Endothelial cell of umbilical vein (primary cell): ENCODE measurements around the gene SEMA4B. TPM values are rescaled to one million over a fixed set of nuclear protein-coding genes. Genes with fewer than 3 reads are reported as not detected.

Experiments
- BruUV-seq: library from RNA; stranded (reverse); fragments of 400-500 nt; replicated peaks from 2 replicates; lab custom pipeline; 2021; lab: Mats Ljungman, UMichigan
- CTCF ChIA-PET: fragments of 300-600, 350-600 bp; sonication (Branson Sonifier 250); formaldehyde crosslinking; loops from one replicate; lab custom pipeline; 2021; ENCODE audit warnings: antibody characterized with exemption, inconsistent platforms; lab: Charles Lee
- POLR2A ChIA-PET: fragments of 300-600, 350-600 bp; sonication (Branson Sonifier 250); formaldehyde crosslinking; loops from one replicate; lab custom pipeline; 2021; ENCODE audit warnings: antibody characterized with exemption, inconsistent platforms; lab: Charles Lee
- DNase-seq: peaks from one replicate; pipeline ENCODE4 v3.0.0-alpha.2; 2011; ENCODE audit warnings: low read depth, low spot score
- FAIRE-seq: peaks from 2 replicates; lab custom pipeline; 2011; peaks lifted over from hg19 to GRCh38; lab: Jason Lieb, UNC
- H2AFZ ChIP-seq: 2 replicates; pipeline ENCODE4 v1.6.0; 2012; ENCODE audit warnings: low read depth, low read length, control low read depth, inconsistent platforms
- H3K27ac ChIP-seq: 2 replicates; pipeline ENCODE4 v1.5.1; 2011; ENCODE audit warnings: low read depth, mild to moderate bottlenecking, control low read depth, low read length, moderate library complexity; ENCODE audit not compliant: insufficient read depth
- H3K27me3 ChIP-seq, 2 experiments: 2 replicates each; pipeline versions ENCODE4 v1.6.0 to v1.6.1; 2011; ENCODE audit warnings: low read length in 2 of 2, mixed read lengths in 1 of 2; ENCODE audit not compliant: control insufficient read depth in 2 of 2, insufficient read depth in 2 of 2
- H3K36me3 ChIP-seq, 2 experiments: 2 replicates in 1 of 2; 3 replicates in 1 of 2; pipeline ENCODE4 v1.5.1; 2011; ENCODE audit warnings: low read length in 2 of 2, mild to moderate bottlenecking in 1 of 2, moderate library complexity in 1 of 2; ENCODE audit not compliant: control insufficient read depth in 2 of 2, insufficient read depth in 2 of 2; ENCODE audit errors: extremely low read depth in 1 of 2
- H3K4me1 ChIP-seq: 3 replicates; pipeline ENCODE4 v1.5.1; 2011; ENCODE audit warnings: mild to moderate bottlenecking, low read length; ENCODE audit not compliant: control insufficient read depth, insufficient read depth; ENCODE audit errors: extremely low read depth
- H3K4me2 ChIP-seq: 2 replicates; pipeline ENCODE4 v1.6.1; 2011; ENCODE audit warnings: low read length, control low read depth, mixed read lengths; ENCODE audit not compliant: insufficient read depth
- H3K4me3 ChIP-seq, 3 experiments: fragments of 200-600 bp in 1 of 3; sonication (generic), shearing (Covaris generic) in 1 of 3; replicated peaks in 1 of 3; 2 replicates each; pipeline ENCODE4 v1.5.1; 2011 to 2016; ENCODE audit warnings: control low read depth in 3 of 3, low read length in 3 of 3, mild to moderate bottlenecking in 2 of 3, inconsistent platforms in 1 of 3, low read depth in 1 of 3, moderate library complexity in 1 of 3; ENCODE audit not compliant: insufficient read depth in 1 of 3
- H3K79me2 ChIP-seq: 2 replicates; pipeline ENCODE4 v1.6.0; 2012; ENCODE audit warnings: low read length, inconsistent platforms; ENCODE audit not compliant: control insufficient read depth, insufficient read depth
- H3K9ac ChIP-seq: replicated peaks from 2 replicates; pipeline ENCODE3; 2011; ENCODE audit warnings: low read length, control low read depth; ENCODE audit not compliant: insufficient read depth; ENCODE audit errors: extremely low read depth
- H3K9me1 ChIP-seq: replicated peaks from 3 replicates; pipeline ENCODE4 v1.6.0; 2011; ENCODE audit warnings: mild to moderate bottlenecking, low read length; ENCODE audit not compliant: control insufficient read depth, insufficient read depth; ENCODE audit errors: extremely low read depth
- H3K9me3 ChIP-seq: replicated peaks from 2 replicates; pipeline ENCODE4 v1.5.1; 2012; ENCODE audit warnings: low read length, inconsistent platforms; ENCODE audit not compliant: control insufficient read depth, insufficient read depth
- H4K20me1 ChIP-seq: replicated peaks from 2 replicates; pipeline ENCODE3; 2011; ENCODE audit warnings: mild to moderate bottlenecking, low read length; ENCODE audit not compliant: control insufficient read depth, insufficient read depth; ENCODE audit errors: extremely low read depth
- CTCF ChIP-seq, 2 donors: IDR thresholded peaks; 1 replicate in 1 of 2; 2 replicates in 1 of 2; pipeline ENCODE4 v1.5.1; 2011; ENCODE audit warnings: low read length in 2 of 2, mild to moderate bottlenecking in 2 of 2, moderate library complexity in 2 of 2, control low read depth in 1 of 2, inconsistent platforms in 1 of 2, low read depth in 1 of 2; ENCODE audit not compliant: insufficient read depth in 1 of 2; ENCODE audit errors: extremely low read depth in 1 of 2
- EZH2 ChIP-seq: IDR thresholded peaks from 2 replicates; pipeline ENCODE4 v1.6.1; 2012; ENCODE audit warnings: borderline replicate concordance, low read depth, mild to moderate bottlenecking, moderate library complexity, low read length, inconsistent platforms; ENCODE audit not compliant: severe bottlenecking
- FOS ChIP-seq: IDR thresholded peaks from 2 replicates; pipeline ENCODE4 v1.6.1; 2011; ENCODE audit warnings: mild to moderate bottlenecking, low read length, moderate library complexity, borderline replicate concordance; ENCODE audit not compliant: insufficient read depth
- GATA2 ChIP-seq: IDR thresholded peaks from 2 replicates; pipeline ENCODE4 v1.7.0; 2011; ENCODE audit warnings: low read depth, mild to moderate bottlenecking, moderate library complexity, mixed read lengths, low read length; ENCODE audit not compliant: insufficient read length, insufficient read depth
- JUN ChIP-seq: IDR thresholded peaks from 2 replicates; pipeline ENCODE4 v1.6.1; 2011; ENCODE audit warnings: borderline replicate concordance, low read depth; ENCODE audit not compliant: insufficient read length, insufficient read depth
- MYC ChIP-seq: IDR thresholded peaks from one replicate; pipeline ENCODE4 v1.6.1; 2011; ENCODE audit warnings: mild to moderate bottlenecking, low read depth, low read length
- POLR2A ChIP-seq: IDR thresholded peaks from 2 replicates; pipeline ENCODE4 v1.6.1; 2012; ENCODE audit warnings: low read depth, mild to moderate bottlenecking, control low read depth, low read length
- POLR2AphosphoS5 ChIP-seq: IDR thresholded peaks from 2 replicates; pipeline ENCODE4 v1.6.1; 2012; ENCODE audit warnings: low read depth, mild to moderate bottlenecking, control low read depth, low read length, moderate library complexity; ENCODE audit not compliant: insufficient read depth
- dilution Hi-C: fragments of 300-500 bp; cut with MboI; formaldehyde crosslinking; loops from one replicate; pipeline ENCODE4 v1.15.0; 2019; ENCODE audit warnings: low sequenced_read_pairs; ENCODE audit not compliant: extremely low pct_ligation_motif_present
- intact Hi-C: fragments of 100-400 bp; cut with micrococcal nuclease; formaldehyde crosslinking; loops from one replicate; pipeline ENCODE4 v1.10.0; 2022
- polyA plus RNA-seq, 4 experiments: library from polyadenylated mRNA; depleted of rRNA in 3 of 4; stranded (reverse) in 3 of 4; unstranded in 1 of 4; fragments of >200 nt; gene quantifications; 2 replicates each; pipeline versions ENCODE4 v1.2.1 to v1.2.3, GENCODE V29; 2011 to 2012; ENCODE audit warnings: missing spikeins in 1 of 4
- total RNA-seq: library from RNA; stranded (reverse); gene quantifications from 2 replicates; pipeline ENCODE4 v1.2.3, GENCODE V29; 2021
- TF ChIP-seq, protein P1 (sequence below): IDR thresholded peaks from 2 replicates; pipeline ENCODE4 v1.6.1; 2011; ENCODE audit not compliant: insufficient read depth, insufficient read length

Gene SEMA4B
- total and polyA plus RNA-seq, 2 donors (not counting 3 experiments of a cell fraction or from before 2014, with no cell fraction given): 6.1 to 7.1 TPM

DNA sequence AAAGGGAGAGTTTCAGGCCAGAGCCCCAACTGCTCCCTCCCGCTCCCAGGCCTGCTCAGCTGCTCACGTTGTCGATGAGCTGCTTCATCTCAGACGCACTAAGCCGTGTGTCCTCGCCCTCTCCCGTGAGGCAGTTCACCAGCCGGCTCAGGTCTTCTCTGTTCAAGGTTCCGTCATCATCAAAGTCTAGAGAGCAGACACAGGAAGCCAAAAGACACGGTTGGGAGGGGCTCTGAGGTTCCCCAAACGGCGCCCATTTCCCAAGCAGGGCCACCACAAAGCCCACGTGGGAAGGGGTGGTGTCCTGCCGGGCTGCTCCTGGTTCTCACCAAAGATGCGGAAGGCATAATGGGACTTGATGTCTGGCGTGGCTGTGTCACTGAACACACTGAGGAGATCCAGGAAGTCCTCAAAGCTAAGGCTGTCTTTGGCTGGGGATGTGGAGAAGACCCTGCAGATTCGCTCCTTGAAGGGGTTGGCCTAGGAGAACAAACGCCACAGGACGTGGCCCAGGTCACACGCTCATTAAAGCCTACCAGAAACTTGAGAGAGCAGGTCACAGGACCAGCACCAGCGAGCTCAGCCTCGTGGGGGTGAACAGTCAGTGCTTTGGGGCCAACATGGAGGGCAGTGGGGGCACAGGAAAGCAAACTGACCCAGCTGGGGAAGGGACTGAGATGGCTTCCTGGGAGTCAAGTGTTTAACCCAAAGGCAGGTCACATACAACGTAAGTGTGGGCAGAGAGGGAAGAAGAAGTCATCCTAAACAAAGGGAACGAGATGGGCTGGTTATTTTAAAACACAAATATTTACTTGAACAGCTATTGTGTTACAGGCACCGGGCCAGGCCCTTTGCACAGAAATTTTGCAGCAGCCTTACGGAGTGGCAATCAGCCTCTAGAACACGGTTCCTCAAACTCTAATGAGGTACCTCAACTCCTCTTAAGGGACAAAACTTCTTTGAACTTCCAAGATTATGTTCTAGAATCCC lies 30.2 kb downstream of the SEMA4B start:
- H3K9me1 ChIP-seq: no peaks in the 10 kb centered on the region
- no peak for FAIRE-seq
- intact Hi-C loops: loop anchor here (5.0 kb wide), 1 partner anchor 129 kb away; the partner anchor contains the start of gene IDH2
- H3K4me1 ChIP-seq: peaks cover 18% of the 10 kb centered on the region
- no TSS peak for BruUV-seq
- dilution Hi-C loops: no loop called here
- ChIA-PET POLR2A (interaction anchor here (0.6 kb wide), 1 partner anchor 782 kb away, joined by 3 read pairs; no protein-coding TSS in a partner anchor), CTCF (interaction anchor here (1.0 to 5.2 kb wide), 6 partner anchors 10 to 88 kb away, joined by 3 to 47 read pairs (median 4); no protein-coding TSS in a partner anchor)
- no peak overlapping the region for H2AFZ ChIP-seq
- no peak overlapping the region for H3K9ac ChIP-seq
- no peak overlapping the region for H3K4me2 ChIP-seq
- H4K20me1 ChIP-seq: no peaks in the 10 kb centered on the region
- peaks cover 3 to 17% of the 10 kb centered on the region in 2 experiments for H3K36me3 ChIP-seq
- no peak overlapping the region for H3K27ac ChIP-seq
- peaks cover 11% of the 10 kb centered on the region for H3K79me2 ChIP-seq
- TF ChIP-seq GATA2 (no peak), MYC (no peak), JUN (no peak), FOS (no peak), POLR2AphosphoS5 (no peak), EZH2 (no peak), POLR2A (no peak), CTCF (IDR thresholded peaks at IDR 0.05; ENCODE audit: extremely low read depth in 1 of 2, insufficient read depth in 1 of 2, low read depth in 1 of 2, low read length in 2 of 2) (no peak)
- TF ChIP-seq, protein P1, sequence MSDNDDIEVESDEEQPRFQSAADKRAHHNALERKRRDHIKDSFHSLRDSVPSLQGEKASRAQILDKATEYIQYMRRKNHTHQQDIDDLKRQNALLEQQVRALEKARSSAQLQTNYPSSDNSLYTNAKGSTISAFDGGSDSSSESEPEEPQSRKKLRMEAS: no peak
- no peaks in the 10 kb centered on the region for H3K9me3 ChIP-seq
- H3K27me3 ChIP-seq: no peaks in the 10 kb centered on the region
- no peak overlapping the region for H3K4me3 ChIP-seq
- no peak for DNase-seq
